ENCODE measurements around the gene TNP1.

The TNP1 gene

DNA sequence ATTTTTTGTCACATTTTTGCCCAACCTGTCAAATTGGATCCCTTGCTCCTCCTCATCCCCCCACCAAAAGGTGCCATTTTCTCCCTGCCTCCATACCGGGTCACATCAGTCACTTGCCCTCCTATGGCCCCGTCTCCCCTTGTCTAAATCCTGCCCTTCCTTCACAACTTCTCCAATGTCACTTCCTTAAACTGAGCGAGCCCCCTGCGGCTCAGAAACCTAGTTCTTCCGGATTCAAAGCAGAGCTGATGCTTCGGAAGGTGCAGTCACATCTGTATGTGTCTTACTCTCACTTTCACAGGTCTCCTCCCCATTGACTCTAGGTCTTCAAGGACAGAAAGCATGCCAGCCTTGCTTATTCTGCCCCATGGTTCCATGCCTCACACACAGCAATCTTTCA is 22.1 kb downstream of the TNP1 start:
- DNase-seq: no peak

- no peak for DNase-seq
Observed at GRCh38 chr2:216833061-216833460, 26.8 kb downstream of the TNP1 start.

DNA sequence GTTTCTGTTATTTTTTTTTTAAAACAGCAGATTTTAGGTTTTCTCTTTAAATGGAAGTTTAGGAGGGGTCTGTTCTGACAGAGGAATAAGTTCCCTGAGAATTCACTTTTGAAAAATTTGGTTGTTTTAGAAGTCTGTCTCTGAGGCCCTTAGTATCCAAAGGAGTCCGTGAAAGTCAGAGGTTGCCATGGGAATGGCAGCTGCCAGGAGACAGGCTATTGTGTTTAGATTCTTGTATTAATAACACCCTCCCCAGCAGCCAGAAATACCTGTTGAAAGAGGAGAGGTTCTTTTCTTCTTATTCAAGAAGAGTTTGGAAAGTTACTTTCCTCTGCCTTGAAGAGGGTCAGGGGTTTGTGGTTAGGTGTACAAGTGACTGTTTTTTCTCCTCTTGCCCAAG is 29.5 kb downstream of the TNP1 start:
- no peak for DNase-seq

DNA sequence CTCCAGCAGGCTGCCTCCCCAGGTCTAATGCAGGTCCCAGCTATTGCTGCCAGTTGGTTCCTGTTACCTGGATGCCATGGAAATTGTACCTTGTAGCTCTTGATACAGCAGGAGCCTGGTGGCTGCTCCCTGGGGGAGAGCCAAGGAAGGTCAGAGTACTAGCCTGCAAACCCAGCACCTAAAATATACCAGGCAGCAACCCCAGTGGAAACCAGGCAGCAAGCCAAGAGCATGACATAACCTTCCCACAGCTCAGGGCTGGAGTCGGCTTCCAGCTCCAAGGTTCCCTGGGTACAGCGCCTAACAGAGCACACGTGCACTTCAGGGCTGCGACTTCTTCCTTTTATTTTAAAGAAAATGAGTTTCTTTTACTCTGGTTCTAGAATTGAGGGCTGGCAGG is 30.3 kb downstream of the TNP1 start:
- no peak for DNase-seq

- DNase-seq: no peak
Observed at GRCh38 chr2:216827073-216827720, 32.7 kb downstream of the TNP1 start.

GRCh38 chr2:216822470-216822869 is 37.4 kb downstream of the TNP1 start:
- DNase-seq: no peak

GRCh38 chr2:216820709-216821108 is 39.2 kb downstream of the TNP1 start:
- no peak for DNase-seq

GRCh38 chr2:216819766-216820165 is 40.1 kb downstream of the TNP1 start:
- no peak for DNase-seq

DNA sequence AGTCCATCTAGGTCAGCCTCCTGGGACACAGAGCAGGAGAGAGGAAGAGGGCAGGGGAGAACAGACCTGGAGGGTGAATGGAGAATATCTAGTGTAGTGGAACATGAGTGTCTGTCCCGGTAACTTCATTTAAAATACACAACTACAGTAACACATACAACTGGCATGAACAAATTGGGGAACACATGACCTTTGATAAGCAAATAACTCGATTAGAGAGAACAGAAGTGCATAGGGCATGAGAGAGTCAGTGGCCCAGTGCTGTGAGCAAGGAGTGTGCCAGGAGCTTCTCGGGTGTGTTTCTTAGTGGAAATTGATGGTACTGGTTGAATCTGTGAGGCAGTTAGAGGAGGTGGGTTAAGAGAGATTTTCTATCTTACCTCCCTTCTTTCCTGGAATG is 40.8 kb downstream of the TNP1 start:
- no peak for DNase-seq

GRCh38 chr2:216810399-216811160 is 49.3 kb downstream of the TNP1 start:
- DNase-seq: no peak
